Measurements from ENCODE around the gene JAKMIP2. TPM values are rescaled to one million over a fixed set of nuclear protein-coding genes. Genes with fewer than 3 reads are reported as not detected.

The JAKMIP2 gene
- total RNA-seq, 4 donors from 2014 or later: 0.20 TPM; not detected in 3

DNA sequence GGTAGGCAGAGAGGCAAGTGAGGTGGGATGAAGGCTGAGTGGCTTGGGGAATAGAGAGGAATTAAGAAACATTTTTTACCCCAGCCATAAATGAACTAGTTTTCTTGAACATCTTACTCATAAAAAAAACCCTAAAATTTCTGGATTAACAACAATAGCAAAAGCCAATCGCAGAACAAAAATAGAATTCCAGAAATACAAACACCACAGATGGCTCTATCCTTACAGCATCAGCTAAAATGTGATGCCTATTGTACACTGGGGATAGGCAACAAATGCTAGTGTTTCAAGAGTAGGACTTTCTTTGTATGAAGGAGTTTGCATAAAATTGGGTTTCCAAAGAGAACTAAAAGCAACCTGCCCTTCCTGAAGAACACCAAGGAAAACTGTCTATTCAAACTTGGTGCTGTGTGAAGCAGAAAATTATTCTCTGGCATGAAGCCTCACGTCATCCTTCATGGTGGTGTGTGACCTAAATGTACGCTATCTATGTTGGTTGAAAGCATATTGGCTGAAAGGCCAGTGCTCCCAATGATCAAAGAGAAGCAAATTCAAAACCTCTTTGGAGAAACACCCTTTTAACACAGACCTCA lies 82.9 kb downstream of the JAKMIP2 start:
- no peaks in the 10 kb centered on the region for H3K27me3 ChIP-seq
- ATAC-seq: no peak
- no peaks in the 10 kb centered on the region for H3K4me1 ChIP-seq
- no peak overlapping the region for H3K27ac ChIP-seq
- H3K9me3 ChIP-seq: peaks cover 0 to 3% (median 0%) of the 10 kb centered on the region in 3 donors
- no peaks in the 10 kb centered on the region for H3K36me3 ChIP-seq
- no peak for TF ChIP-seq POLR2A (IDR thresholded peaks at IDR 0.05)
- TF ChIP-seq, protein P1, sequence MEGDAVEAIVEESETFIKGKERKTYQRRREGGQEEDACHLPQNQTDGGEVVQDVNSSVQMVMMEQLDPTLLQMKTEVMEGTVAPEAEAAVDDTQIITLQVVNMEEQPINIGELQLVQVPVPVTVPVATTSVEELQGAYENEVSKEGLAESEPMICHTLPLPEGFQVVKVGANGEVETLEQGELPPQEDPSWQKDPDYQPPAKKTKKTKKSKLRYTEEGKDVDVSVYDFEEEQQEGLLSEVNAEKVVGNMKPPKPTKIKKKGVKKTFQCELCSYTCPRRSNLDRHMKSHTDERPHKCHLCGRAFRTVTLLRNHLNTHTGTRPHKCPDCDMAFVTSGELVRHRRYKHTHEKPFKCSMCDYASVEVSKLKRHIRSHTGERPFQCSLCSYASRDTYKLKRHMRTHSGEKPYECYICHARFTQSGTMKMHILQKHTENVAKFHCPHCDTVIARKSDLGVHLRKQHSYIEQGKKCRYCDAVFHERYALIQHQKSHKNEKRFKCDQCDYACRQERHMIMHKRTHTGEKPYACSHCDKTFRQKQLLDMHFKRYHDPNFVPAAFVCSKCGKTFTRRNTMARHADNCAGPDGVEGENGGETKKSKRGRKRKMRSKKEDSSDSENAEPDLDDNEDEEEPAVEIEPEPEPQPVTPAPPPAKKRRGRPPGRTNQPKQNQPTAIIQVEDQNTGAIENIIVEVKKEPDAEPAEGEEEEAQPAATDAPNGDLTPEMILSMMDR (IDR thresholded peaks at IDR 0.05 in 4 of 5, conservative IDR thresholded peaks at IDR 0.05 in 1 of 5): no peak
- no peak for DNase-seq
- intact Hi-C loops (cut with DNase I; ENCODE audit: low total_unique reads) (no loop called here), in situ Hi-C loops (cut with MboI; ENCODE audit: low sequenced_read_pairs in 4 of 4) (no loop called here)
- no peak overlapping the region for H3K4me3 ChIP-seq

DNA sequence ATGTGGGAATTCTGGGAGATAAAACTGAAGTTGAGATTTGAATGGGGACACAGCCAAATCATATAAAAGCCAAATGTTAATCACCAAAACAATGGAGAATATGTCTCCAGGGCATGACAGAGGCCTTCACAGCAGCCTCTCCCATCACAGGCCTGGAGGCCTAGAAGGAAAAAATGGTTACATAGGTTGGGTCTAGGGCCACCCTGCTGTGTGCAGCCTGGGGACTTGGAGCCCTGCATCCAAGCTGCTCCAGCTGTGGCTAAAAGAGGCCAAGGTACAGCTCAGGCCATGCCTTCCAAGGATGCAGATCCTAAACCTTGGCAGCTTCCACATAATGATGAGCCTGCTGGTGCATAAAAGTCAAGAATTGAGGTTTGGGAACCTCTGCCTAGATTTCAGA lies 85.1 kb downstream of the JAKMIP2 start:
- no peak overlapping the region for H3K27ac ChIP-seq
- TF ChIP-seq POLR2A (IDR thresholded peaks at IDR 0.05): no peak
- TF ChIP-seq, protein P1 (IDR thresholded peaks at IDR 0.05 in 4 of 5, conservative IDR thresholded peaks at IDR 0.05 in 1 of 5): no peak
- no peaks in the 10 kb centered on the region for H3K36me3 ChIP-seq
- H3K27me3 ChIP-seq: no peaks in the 10 kb centered on the region
- no peaks in the 10 kb centered on the region for H3K4me1 ChIP-seq
- DNase-seq (no peak), ATAC-seq (no peak)
- no peak overlapping the region for H3K4me3 ChIP-seq
- peaks cover 0 to 3% (median 0%) of the 10 kb centered on the region in 3 donors for H3K9me3 ChIP-seq
- in situ Hi-C loops (cut with MboI; ENCODE audit: low sequenced_read_pairs in 4 of 4): no loop called here
- intact Hi-C loops (cut with DNase I; ENCODE audit: low total_unique reads): no loop called here

DNA sequence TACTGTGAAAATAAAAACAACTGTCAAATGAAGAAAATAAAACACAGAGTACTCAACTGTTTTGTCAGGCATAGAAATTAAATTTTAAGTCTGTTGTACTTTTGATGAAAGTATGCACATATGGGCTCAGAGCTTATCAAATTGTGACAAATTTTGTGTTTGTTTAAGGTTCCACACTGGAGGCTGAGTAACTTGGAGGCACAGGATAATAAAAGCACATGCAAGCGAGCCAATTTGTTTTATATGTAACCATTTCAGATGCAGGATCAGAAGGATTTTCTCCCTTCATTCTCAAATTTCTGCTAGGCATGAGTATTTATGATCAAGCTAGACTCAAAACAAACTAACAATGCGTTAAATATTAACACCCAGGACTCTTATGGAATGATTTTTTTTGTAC lies 87.8 kb downstream of the JAKMIP2 start:
- in situ Hi-C loops (cut with MboI; ENCODE audit: low sequenced_read_pairs in 4 of 4): no loop called here

DNA sequence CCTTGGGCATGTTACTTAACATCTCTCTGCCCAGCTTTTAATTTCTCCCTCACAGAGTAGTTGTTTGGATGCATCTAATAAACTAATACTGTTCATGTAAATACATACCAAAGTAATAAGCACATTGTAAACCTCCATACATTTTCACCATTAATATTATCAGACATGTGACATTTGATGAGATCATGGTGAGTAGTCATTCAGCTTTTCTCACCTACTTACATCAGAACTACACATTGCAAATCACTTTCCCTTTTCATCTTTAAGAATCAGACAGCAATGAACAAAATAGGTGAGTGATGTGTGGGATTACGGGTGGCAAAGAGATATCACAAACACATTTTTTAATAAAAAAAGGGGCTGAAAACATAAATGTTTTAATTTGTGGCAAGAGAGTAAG lies 89.3 kb downstream of the JAKMIP2 start:
- H3K4me1 ChIP-seq: no peaks in the 10 kb centered on the region
- no peak overlapping the region for H3K4me3 ChIP-seq
- TF ChIP-seq POLR2A (IDR thresholded peaks at IDR 0.05): no peak
- TF ChIP-seq, protein P1 (IDR thresholded peaks at IDR 0.05 in 4 of 5, conservative IDR thresholded peaks at IDR 0.05 in 1 of 5): no peak
- no peaks in the 10 kb centered on the region for H3K36me3 ChIP-seq
- DNase-seq (no peak), ATAC-seq (no peak)
- in situ Hi-C loops (cut with MboI; ENCODE audit: low sequenced_read_pairs in 4 of 4) (no loop called here), intact Hi-C loops (cut with DNase I; ENCODE audit: low total_unique reads) (no loop called here)
- H3K27ac ChIP-seq: no peak overlapping the region
- H3K27me3 ChIP-seq: no peaks in the 10 kb centered on the region
- H3K9me3 ChIP-seq: peaks cover 0 to 3% (median 0%) of the 10 kb centered on the region in 3 donors

More for the DNA sequence above, 87.8 kb downstream of the JAKMIP2 start:
- no peaks in the 10 kb centered on the region for H3K27me3 ChIP-seq
- no peak overlapping the region for H3K27ac ChIP-seq
- no peaks in the 10 kb centered on the region for H3K4me1 ChIP-seq
- no peaks in the 10 kb centered on the region for H3K36me3 ChIP-seq
- peaks cover 0 to 3% (median 0%) of the 10 kb centered on the region in 3 donors for H3K9me3 ChIP-seq
- TF ChIP-seq, protein P1 (IDR thresholded peaks at IDR 0.05 in 4 of 5, conservative IDR thresholded peaks at IDR 0.05 in 1 of 5): no peak
- TF ChIP-seq POLR2A (IDR thresholded peaks at IDR 0.05): no peak
- intact Hi-C loops (cut with DNase I; ENCODE audit: low total_unique reads): no loop called here
- ATAC-seq (no peak), DNase-seq (no peak)
- H3K4me3 ChIP-seq: no peak overlapping the region

DNA sequence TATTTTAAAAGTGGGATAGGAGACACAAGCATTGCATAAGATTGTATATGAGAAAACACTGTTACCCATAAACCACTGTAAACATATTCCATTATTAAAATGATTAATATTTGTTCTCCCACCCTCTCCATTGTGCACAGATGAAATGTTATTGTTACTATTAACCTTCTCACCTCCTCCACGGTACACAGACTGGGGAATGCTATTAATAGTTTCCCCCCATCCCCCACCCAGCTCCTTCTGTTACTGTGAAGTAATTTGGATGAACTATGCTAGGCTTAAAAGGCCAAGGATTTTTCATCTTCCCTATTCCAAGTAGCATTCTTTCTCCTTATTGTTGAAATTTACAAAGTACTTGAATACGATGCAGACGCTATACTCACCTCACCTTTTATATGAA lies 91.4 kb downstream of the JAKMIP2 start:
- no peaks in the 10 kb centered on the region for H3K4me1 ChIP-seq
- DNase-seq (no peak), ATAC-seq (no peak)
- H3K9me3 ChIP-seq: no peaks in the 10 kb centered on the region
- no peak overlapping the region for H3K4me3 ChIP-seq
- no peaks in the 10 kb centered on the region for H3K27me3 ChIP-seq
- no peaks in the 10 kb centered on the region for H3K36me3 ChIP-seq
- in situ Hi-C loops (cut with MboI; ENCODE audit: low sequenced_read_pairs in 4 of 4) (no loop called here), intact Hi-C loops (cut with DNase I; ENCODE audit: low total_unique reads) (no loop called here)
- TF ChIP-seq, protein P1 (IDR thresholded peaks at IDR 0.05 in 4 of 5, conservative IDR thresholded peaks at IDR 0.05 in 1 of 5): no peak
- no peak for TF ChIP-seq POLR2A (IDR thresholded peaks at IDR 0.05)
- no peak overlapping the region for H3K27ac ChIP-seq

All from gastrocnemius medialis (tissue), 4 donors.